Trophoblast cell (in vitro differentiated cells and primary cell): Measurements from ENCODE around the gene UNC93A.

Source experiments
- DNase-seq, 2 donors: peaks; one replicate each; pipeline ENCODE4 v3.0.0-alpha.2; 2016
- H2AFZ ChIP-seq: 2 replicates; pipeline ENCODE4 v1.6.1; 2013; ENCODE audit warnings: low read length, moderate library complexity, mild to moderate bottlenecking; ENCODE audit not compliant: insufficient read depth, poor library complexity
- H2AK5ac ChIP-seq: 2 replicates; pipeline ENCODE4 v1.6.1; 2013; ENCODE audit warnings: mild to moderate bottlenecking, low read length
- H2BK120ac ChIP-seq: 2 replicates; pipeline ENCODE4 v1.6.1; 2013; ENCODE audit warnings: low read length, mild to moderate bottlenecking, moderate library complexity; ENCODE audit not compliant: insufficient read depth, poor library complexity
- H2BK12ac ChIP-seq: 2 replicates; pipeline ENCODE4 v1.6.1; 2013; ENCODE audit warnings: mild to moderate bottlenecking, low read length, moderate library complexity
- H2BK5ac ChIP-seq: 2 replicates; pipeline ENCODE4 v1.6.1; 2013; ENCODE audit warnings: low read length, low read depth, moderate library complexity, mild to moderate bottlenecking; ENCODE audit not compliant: poor library complexity
- H3K14ac ChIP-seq: 2 replicates; pipeline ENCODE4 v1.6.1; 2013; ENCODE audit warnings: mild to moderate bottlenecking, low read length
- H3K18ac ChIP-seq: 2 replicates; pipeline ENCODE4 v1.6.1; 2013; ENCODE audit warnings: mild to moderate bottlenecking, low read length
- H3K23ac ChIP-seq: 2 replicates; pipeline ENCODE4 v1.6.1; 2013; ENCODE audit warnings: low read length
- H3K27ac ChIP-seq: 2 replicates; pipeline ENCODE4 v1.5.1; 2013; ENCODE audit warnings: low read depth, mild to moderate bottlenecking, inconsistent platforms, low read length, moderate library complexity
- H3K27me3 ChIP-seq: 2 replicates; pipeline ENCODE4 v1.6.1; 2013; ENCODE audit warnings: inconsistent platforms, mild to moderate bottlenecking, low read length, moderate library complexity; ENCODE audit not compliant: insufficient read depth
- H3K36me3 ChIP-seq, 2 experiments: 1 replicate in 1 of 2; 2 replicates in 1 of 2; pipeline ENCODE4 v1.6.1; 2013; ENCODE audit warnings: low read length in 2 of 2, mild to moderate bottlenecking in 2 of 2, moderate library complexity in 1 of 2; ENCODE audit not compliant: insufficient read depth in 2 of 2, control insufficient read depth in 1 of 2
- H3K4ac ChIP-seq: 2 replicates; pipeline ENCODE4 v1.6.1; 2013; ENCODE audit warnings: low read depth, mild to moderate bottlenecking, low read length, moderate library complexity
- H3K4me1 ChIP-seq, 2 experiments: 1 replicate in 1 of 2; 2 replicates in 1 of 2; pipeline ENCODE4 v1.6.1; 2013; ENCODE audit warnings: low read length in 2 of 2, mild to moderate bottlenecking in 2 of 2, moderate library complexity in 1 of 2; ENCODE audit not compliant: insufficient read depth in 2 of 2, control insufficient read depth in 1 of 2
- H3K4me2 ChIP-seq: 2 replicates; pipeline ENCODE4 v1.6.1; 2013; ENCODE audit warnings: inconsistent platforms, mild to moderate bottlenecking, low read length, moderate library complexity
- H3K4me3 ChIP-seq: 2 replicates; pipeline ENCODE4 v1.5.1; 2013; ENCODE audit warnings: mild to moderate bottlenecking, low read depth, low read length, inconsistent platforms
- H3K79me1 ChIP-seq: one replicate; pipeline ENCODE4 v1.6.1; 2013; ENCODE audit warnings: low read length
- H3K79me2 ChIP-seq: 2 replicates; pipeline ENCODE4 v1.6.1; 2013; ENCODE audit warnings: low read length, mild to moderate bottlenecking; ENCODE audit not compliant: control insufficient read depth, insufficient read depth, poor library complexity
- H3K9ac ChIP-seq: 2 replicates; pipeline ENCODE4 v1.6.1; 2013; ENCODE audit warnings: mild to moderate bottlenecking, low read length
- H3K9me3 ChIP-seq: 2 replicates; pipeline ENCODE4 v1.6.1; 2013; ENCODE audit warnings: low read depth, mild to moderate bottlenecking, control low read depth, inconsistent platforms, low read length; ENCODE audit not compliant: insufficient read depth
- H4K12ac ChIP-seq: 2 replicates; pipeline ENCODE4 v1.6.1; 2013; ENCODE audit warnings: low read depth, mild to moderate bottlenecking, low read length, moderate library complexity
- H4K8ac ChIP-seq: 2 replicates; pipeline ENCODE4 v1.6.1; 2013; ENCODE audit warnings: low read depth, mild to moderate bottlenecking, low read length, moderate library complexity
- H4K91ac ChIP-seq: one replicate; pipeline ENCODE4 v1.6.1; 2013; ENCODE audit warnings: low read depth, mild to moderate bottlenecking, low read length, moderate library complexity
- WGBS: extraction: QIAGEN DNeasy Blood & Tissue Kit; methylation state at CpG from one replicate; pipeline ENCODE4 v1.1.7; 2013; ENCODE audit warnings: missing lambda C conversion rate; ENCODE audit not compliant: insufficient read length, insufficient coverage; ENCODE audit errors: extremely low coverage; 5-methylcytosine and 5-hydroxymethylcytosine counted together

Gene UNC93A

DNA sequence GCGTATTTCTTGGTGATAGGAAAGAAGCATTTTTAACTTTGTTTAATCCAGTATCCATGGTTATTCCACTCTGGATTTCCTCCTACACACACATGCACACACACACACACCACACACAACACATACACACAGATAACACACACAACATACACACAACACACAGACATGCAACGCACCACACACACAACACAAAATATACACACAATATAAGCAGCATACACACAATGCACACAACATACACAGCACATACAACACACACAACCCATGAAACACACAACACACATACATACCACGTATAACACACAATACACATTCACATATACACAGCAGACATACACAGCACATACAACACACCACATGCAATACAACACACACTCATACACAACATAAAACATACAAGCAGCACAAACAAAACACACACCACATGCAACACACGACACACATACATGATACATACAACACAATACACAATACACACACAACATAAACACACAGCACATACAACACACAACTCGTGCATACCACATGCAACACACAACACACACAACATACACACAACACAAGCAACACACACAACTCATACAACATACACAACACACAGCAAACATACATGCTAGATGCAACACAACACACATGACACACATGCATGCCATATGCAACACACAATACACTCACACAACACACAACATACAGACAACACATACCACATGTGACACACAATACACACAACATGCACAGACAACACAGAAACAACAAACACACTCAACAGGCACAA lies 46.7 kb downstream of the UNC93A start:
- no peak overlapping the region for H2AFZ ChIP-seq
- no peaks in the 10 kb centered on the region for H3K27me3 ChIP-seq
- WGBS, result 100% methylated on average over 1 of the region's 5 CpGs
- no peak overlapping the region for H3K4ac ChIP-seq
- DNase-seq, result no peak
- H3K4me3 ChIP-seq, result no peak overlapping the region
- H4K8ac ChIP-seq, result no peak overlapping the region
- no peaks in the 10 kb centered on the region for H3K79me1 ChIP-seq
- H3K36me3 ChIP-seq, result no peaks in the 10 kb centered on the region
- H2BK120ac ChIP-seq, result no peak overlapping the region
- no peaks in the 10 kb centered on the region for H3K9me3 ChIP-seq
- H3K4me2 ChIP-seq, result no peak overlapping the region
- no peaks in the 10 kb centered on the region for H3K4me1 ChIP-seq
- no peak overlapping the region for H3K9ac ChIP-seq
- H4K12ac ChIP-seq, result no peak overlapping the region
- H2BK12ac ChIP-seq, result no peak overlapping the region
- no peak overlapping the region for H3K18ac ChIP-seq
- H2AK5ac ChIP-seq, result no peak overlapping the region
- no peak overlapping the region for H2BK5ac ChIP-seq
- H3K27ac ChIP-seq, result no peak overlapping the region
- no peaks in the 10 kb centered on the region for H3K79me2 ChIP-seq
- no peak overlapping the region for H4K91ac ChIP-seq
- peak overlapping the region; percentile 1 for H3K23ac ChIP-seq
- H3K14ac ChIP-seq, result no peak overlapping the region

DNA sequence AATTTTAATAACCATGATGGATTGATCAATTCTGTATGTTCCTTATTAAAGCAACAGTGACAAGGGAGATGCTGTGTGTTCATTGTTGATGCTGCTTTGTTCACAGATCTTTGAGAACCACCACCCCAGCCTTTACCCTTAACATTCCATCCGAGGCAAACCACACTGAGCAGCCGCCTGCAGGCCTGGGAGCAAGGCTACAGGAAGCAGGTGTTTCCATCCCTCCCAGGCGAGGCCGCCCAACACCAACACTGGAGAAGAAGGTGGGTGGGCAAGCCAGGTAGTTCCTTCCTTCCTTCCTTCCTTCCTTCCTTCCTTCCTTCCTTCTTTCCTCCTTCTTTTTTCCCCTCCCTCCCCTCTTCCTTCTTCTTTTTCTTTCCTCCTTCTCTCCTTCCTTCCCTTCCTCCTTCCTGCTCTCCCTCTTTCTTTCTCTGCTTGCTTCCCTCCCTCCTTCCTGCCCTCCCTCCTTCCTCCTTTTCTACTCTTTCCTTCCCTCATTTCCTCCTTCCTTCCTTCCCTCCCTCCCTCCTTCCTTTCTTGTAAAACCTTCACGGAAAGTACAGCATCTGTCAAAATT lies 47.5 kb downstream of the UNC93A start:
- no peak overlapping the region for H2AFZ ChIP-seq
- H3K4me1 ChIP-seq, result no peaks in the 10 kb centered on the region
- H3K79me1 ChIP-seq, result no peaks in the 10 kb centered on the region
- no peak overlapping the region for H4K8ac ChIP-seq
- no peak overlapping the region for H2BK120ac ChIP-seq
- H2BK5ac ChIP-seq, result no peak overlapping the region
- no peak overlapping the region for H3K23ac ChIP-seq
- H3K4me3 ChIP-seq, result no peak overlapping the region
- H3K9me3 ChIP-seq, result no peaks in the 10 kb centered on the region
- H3K18ac ChIP-seq, result no peak overlapping the region
- no peak overlapping the region for H3K4ac ChIP-seq
- no peak overlapping the region for H2AK5ac ChIP-seq
- H3K27ac ChIP-seq, result no peak overlapping the region
- no peak overlapping the region for H4K91ac ChIP-seq
- H3K36me3 ChIP-seq, result no peaks in the 10 kb centered on the region
- DNase-seq, result no peak
- H3K79me2 ChIP-seq, result no peaks in the 10 kb centered on the region
- H4K12ac ChIP-seq, result no peak overlapping the region
- H3K9ac ChIP-seq, result no peak overlapping the region
- H2BK12ac ChIP-seq, result no peak overlapping the region
- WGBS, result no CpG with 5 or more reads among the region's 5 CpGs
- no peaks in the 10 kb centered on the region for H3K27me3 ChIP-seq
- H3K4me2 ChIP-seq, result no peak overlapping the region
- no peak overlapping the region for H3K14ac ChIP-seq

DNA sequence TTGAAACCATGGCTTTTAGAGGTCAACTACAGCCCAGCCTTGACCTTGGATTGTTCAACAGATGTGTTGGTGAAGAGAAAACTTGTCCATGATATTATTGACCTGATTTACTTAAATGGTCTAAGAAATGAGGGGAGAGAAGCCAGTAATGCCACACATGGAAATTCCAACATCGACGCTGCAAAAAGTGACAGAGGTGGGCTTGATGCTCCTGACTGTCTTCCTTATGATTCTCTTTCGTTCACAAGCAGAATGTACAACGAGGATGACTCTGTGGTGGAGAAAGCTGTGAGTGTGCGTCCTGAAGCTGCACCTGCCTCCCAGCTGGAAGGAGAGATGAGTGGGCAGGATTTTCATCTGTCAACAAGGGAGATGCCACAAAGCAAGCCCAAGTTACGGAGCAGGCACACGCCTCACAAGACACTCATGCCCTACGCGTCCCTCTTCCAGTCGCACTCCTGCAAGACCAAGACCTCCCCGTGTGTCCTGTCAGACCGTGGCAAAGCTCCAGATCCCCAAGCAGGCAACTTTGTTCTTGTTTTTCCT lies 50.0 kb downstream of the UNC93A start:
- H2AK5ac ChIP-seq, result no peak overlapping the region
- H3K27ac ChIP-seq, result no peak overlapping the region
- H3K79me1 ChIP-seq, result no peaks in the 10 kb centered on the region
- no peak overlapping the region for H2BK120ac ChIP-seq
- no peak overlapping the region for H3K4me3 ChIP-seq
- no peak overlapping the region for H4K8ac ChIP-seq
- no peaks in the 10 kb centered on the region for H3K79me2 ChIP-seq
- no peak overlapping the region for H3K4ac ChIP-seq
- H3K4me1 ChIP-seq, result no peaks in the 10 kb centered on the region
- no peaks in the 10 kb centered on the region for H3K9me3 ChIP-seq
- WGBS, result no CpG with 5 or more reads among the region's 12 CpGs
- no peak overlapping the region for H3K4me2 ChIP-seq
- H3K27me3 ChIP-seq, result no peaks in the 10 kb centered on the region
- no peaks in the 10 kb centered on the region for H3K36me3 ChIP-seq
- no peak for DNase-seq
- H4K91ac ChIP-seq, result no peak overlapping the region
- H2BK5ac ChIP-seq, result no peak overlapping the region
- H3K18ac ChIP-seq, result no peak overlapping the region
- no peak overlapping the region for H3K9ac ChIP-seq
- no peak overlapping the region for H2AFZ ChIP-seq
- no peak overlapping the region for H3K14ac ChIP-seq
- no peak overlapping the region for H3K23ac ChIP-seq
- no peak overlapping the region for H2BK12ac ChIP-seq
- no peak overlapping the region for H4K12ac ChIP-seq

DNA sequence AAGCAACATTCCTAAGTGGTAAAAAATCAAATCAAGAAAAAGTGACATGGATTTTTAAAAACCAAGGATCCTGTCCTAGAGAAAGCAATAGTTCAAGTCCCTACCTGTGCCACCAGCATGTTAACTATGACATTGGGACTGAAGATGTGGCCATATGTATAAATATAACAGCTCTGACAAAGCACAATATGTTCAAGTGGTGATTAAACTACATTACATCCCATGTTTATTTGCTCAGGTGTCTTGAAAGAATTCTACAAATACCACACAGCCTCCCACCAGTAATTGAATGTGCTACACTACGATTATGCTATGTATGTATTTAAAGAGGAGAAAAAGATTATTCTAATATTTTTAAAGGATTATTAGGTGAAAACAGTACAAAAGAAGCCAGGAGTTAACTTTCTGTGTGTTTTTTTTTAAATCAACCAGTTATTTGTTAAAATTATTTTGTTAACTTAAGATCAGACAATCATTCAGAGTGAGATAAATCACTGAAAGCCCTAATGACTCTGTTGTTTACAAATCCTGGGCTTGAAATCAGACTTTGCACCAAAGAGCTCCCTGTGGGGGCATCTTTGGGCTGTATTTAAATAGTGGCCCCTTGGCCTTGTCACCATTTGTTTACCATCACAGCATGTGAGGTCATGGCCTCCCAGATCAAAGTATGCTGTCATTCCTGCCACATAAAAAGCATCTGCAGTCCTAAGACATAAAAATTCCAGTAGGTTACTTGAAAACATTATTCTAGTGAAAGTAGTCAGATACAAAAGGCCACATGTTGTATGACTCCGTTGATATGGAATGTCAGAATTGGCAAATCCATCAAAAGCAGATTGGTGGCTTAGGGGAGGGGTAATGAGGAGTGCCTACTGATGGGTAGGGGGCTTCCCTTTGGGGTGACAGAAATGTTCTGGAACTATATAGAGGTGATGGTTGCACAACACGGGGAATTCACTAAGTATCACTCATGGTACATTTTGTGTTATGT lies 50.8 kb downstream of the UNC93A start:
- no peaks in the 10 kb centered on the region for H3K79me2 ChIP-seq

More for the DNA sequence above, 50.8 kb downstream of the UNC93A start:
- H3K4me3 ChIP-seq, result no peak overlapping the region
- no peak overlapping the region for H2AK5ac ChIP-seq
- H3K18ac ChIP-seq, result no peak overlapping the region
- no peak overlapping the region for H2BK12ac ChIP-seq
- no peaks in the 10 kb centered on the region for H3K27me3 ChIP-seq
- H2AFZ ChIP-seq, result no peak overlapping the region
- no peak overlapping the region for H3K23ac ChIP-seq
- no peak overlapping the region for H4K91ac ChIP-seq
- no peak overlapping the region for H3K9ac ChIP-seq
- no peak overlapping the region for H3K4ac ChIP-seq
- no peak overlapping the region for H3K14ac ChIP-seq
- no peaks in the 10 kb centered on the region for H3K4me1 ChIP-seq
- H2BK5ac ChIP-seq, result no peak overlapping the region
- DNase-seq, result no peak
- H3K4me2 ChIP-seq, result no peak overlapping the region
- H3K9me3 ChIP-seq, result no peaks in the 10 kb centered on the region
- H3K79me1 ChIP-seq, result no peaks in the 10 kb centered on the region
- no peak overlapping the region for H4K8ac ChIP-seq
- H3K27ac ChIP-seq, result no peak overlapping the region
- H2BK120ac ChIP-seq, result no peak overlapping the region
- H3K36me3 ChIP-seq, result no peaks in the 10 kb centered on the region
- no CpG with 5 or more reads among the region's 3 CpGs for WGBS
- no peak overlapping the region for H4K12ac ChIP-seq
